ENCODE measurements around the gene CABP4.

CABP4 gene

GRCh38 chr11:67499808-67500483 lies 44.8 kb downstream of the CABP4 start:
- no peak overlapping the region for H3K4me3 ChIP-seq (ENCODE audit: low read length)

GRCh38 chr11:67500484-67500821 lies 45.3 kb downstream of the CABP4 start:
- Histone ChIP-seq H3K9ac (ENCODE audit: low read depth, low read length) (no peak overlapping the region), H3K4me1 (ENCODE audit: control insufficient read depth, insufficient read depth, low read length) (peaks cover 8% of the 10 kb centered on the region), H3K4me3 (ENCODE audit: low read length) (no peak overlapping the region), H3K36me3 (ENCODE audit: insufficient read depth, low read length) (peaks cover 13% of the 10 kb centered on the region), H3K9me3 (replicated peaks; ENCODE audit: low read length) (no peaks in the 10 kb centered on the region), H3K27me3 (ENCODE audit: control insufficient read depth, insufficient read depth, low read length) (no peaks in the 10 kb centered on the region), H3K4me2 (ENCODE audit: low read length) (no peak overlapping the region)

More at GRCh38 chr11:67499808-67500483, 44.8 kb downstream of the CABP4 start:
- H3K9ac ChIP-seq (ENCODE audit: low read depth, low read length): no peak overlapping the region
- peaks cover 13% of the 10 kb centered on the region for H3K36me3 ChIP-seq (ENCODE audit: insufficient read depth, low read length)
- H3K4me2 ChIP-seq (ENCODE audit: low read length): no peak overlapping the region
- H3K4me1 ChIP-seq (ENCODE audit: control insufficient read depth, insufficient read depth, low read length): peaks cover 6% of the 10 kb centered on the region
- H3K9me3 ChIP-seq (replicated peaks; ENCODE audit: low read length): no peaks in the 10 kb centered on the region
- H3K27me3 ChIP-seq (ENCODE audit: control insufficient read depth, insufficient read depth, low read length): no peaks in the 10 kb centered on the region

GRCh38 chr11:67500831-67501715 lies 45.9 kb downstream of the CABP4 start:
- Histone ChIP-seq H3K9me3 (replicated peaks; ENCODE audit: low read length) (no peaks in the 10 kb centered on the region), H3K27me3 (ENCODE audit: control insufficient read depth, insufficient read depth, low read length) (no peaks in the 10 kb centered on the region), H3K4me2 (ENCODE audit: low read length) (no peak overlapping the region), H3K9ac (ENCODE audit: low read depth, low read length) (no peak overlapping the region), H3K36me3 (ENCODE audit: insufficient read depth, low read length) (peaks cover 11% of the 10 kb centered on the region), H3K4me3 (ENCODE audit: low read length) (no peak overlapping the region), H3K4me1 (ENCODE audit: control insufficient read depth, insufficient read depth, low read length) (peaks cover 13% of the 10 kb centered on the region)

- Histone ChIP-seq H3K27me3 (ENCODE audit: control insufficient read depth, insufficient read depth, low read length) (no peaks in the 10 kb centered on the region), H3K9ac (ENCODE audit: low read depth, low read length) (no peak overlapping the region), H3K4me3 (ENCODE audit: low read length) (no peak overlapping the region), H3K4me2 (ENCODE audit: low read length) (no peak overlapping the region), H3K36me3 (ENCODE audit: insufficient read depth, low read length) (peaks cover 11% of the 10 kb centered on the region), H3K9me3 (replicated peaks; ENCODE audit: low read length) (no peaks in the 10 kb centered on the region), H3K4me1 (ENCODE audit: control insufficient read depth, insufficient read depth, low read length) (peaks cover 13% of the 10 kb centered on the region)
Observed at GRCh38 chr11:67501854-67502253, 46.7 kb downstream of the CABP4 start.

GRCh38 chr11:67502328-67502979 lies 47.3 kb downstream of the CABP4 start:
- no peak overlapping the region for H3K9ac ChIP-seq (ENCODE audit: low read depth, low read length)
- peaks cover 11% of the 10 kb centered on the region for H3K36me3 ChIP-seq (ENCODE audit: insufficient read depth, low read length)
- H3K4me1 ChIP-seq (ENCODE audit: control insufficient read depth, insufficient read depth, low read length): peaks cover 19% of the 10 kb centered on the region
- no peaks in the 10 kb centered on the region for H3K27me3 ChIP-seq (ENCODE audit: control insufficient read depth, insufficient read depth, low read length)
- no peaks in the 10 kb centered on the region for H3K9me3 ChIP-seq (replicated peaks; ENCODE audit: low read length)
- H3K4me3 ChIP-seq (ENCODE audit: low read length): no peak overlapping the region
- no peak overlapping the region for H3K4me2 ChIP-seq (ENCODE audit: low read length)

- H3K4me3 ChIP-seq (ENCODE audit: low read length): peak overlapping the region; percentile 87
- H3K9ac ChIP-seq (ENCODE audit: low read depth, low read length): peak overlapping the region; percentile 73
- H3K4me2 ChIP-seq (ENCODE audit: low read length): peak overlapping the region; percentile 99
- no peaks in the 10 kb centered on the region for H3K9me3 ChIP-seq (replicated peaks; ENCODE audit: low read length)
- H3K27me3 ChIP-seq (ENCODE audit: control insufficient read depth, insufficient read depth, low read length): no peaks in the 10 kb centered on the region
- H3K36me3 ChIP-seq (ENCODE audit: insufficient read depth, low read length): peaks cover 11% of the 10 kb centered on the region
- peaks cover 23% of the 10 kb centered on the region for H3K4me1 ChIP-seq (ENCODE audit: control insufficient read depth, insufficient read depth, low read length)
Observed at GRCh38 chr11:67503119-67504004, 48.2 kb downstream of the CABP4 start.

GRCh38 chr11:67504005-67504949 lies 49.1 kb downstream of the CABP4 start:
- peaks cover 11% of the 10 kb centered on the region for H3K36me3 ChIP-seq (ENCODE audit: insufficient read depth, low read length)

GRCh38 chr11:67504950-67505581 lies 49.9 kb downstream of the CABP4 start, which contains the start of gene PITPNM1:
Gene PITPNM1, minus strand, starts transcription at chr11:67505363. Its CDS starts 1,183 bp downstream, at chr11:67504180.
- peaks cover 27% of the 10 kb centered on the region for H3K4me1 ChIP-seq (ENCODE audit: control insufficient read depth, insufficient read depth, low read length)
- peaks cover 11% of the 10 kb centered on the region for H3K36me3 ChIP-seq (ENCODE audit: insufficient read depth, low read length)
- H3K27me3 ChIP-seq (ENCODE audit: control insufficient read depth, insufficient read depth, low read length): no peaks in the 10 kb centered on the region
- H3K9ac ChIP-seq (ENCODE audit: low read depth, low read length): peak within 1 kb of the TSS; percentile 73
- peak within 1 kb of the TSS; percentile 87 for H3K4me3 ChIP-seq (ENCODE audit: low read length)
- peak within 1 kb of the TSS; percentile 99 for H3K4me2 ChIP-seq (ENCODE audit: low read length)
- no peaks in the 10 kb centered on the region for H3K9me3 ChIP-seq (replicated peaks; ENCODE audit: low read length)

More at GRCh38 chr11:67504005-67504949, 49.1 kb downstream of the CABP4 start:
- Histone ChIP-seq H3K27me3 (ENCODE audit: control insufficient read depth, insufficient read depth, low read length) (no peaks in the 10 kb centered on the region), H3K4me2 (ENCODE audit: low read length) (peak overlapping the region; percentile 99), H3K9me3 (replicated peaks; ENCODE audit: low read length) (no peaks in the 10 kb centered on the region), H3K4me3 (ENCODE audit: low read length) (peak overlapping the region; percentile 87), H3K9ac (ENCODE audit: low read depth, low read length) (peak overlapping the region; percentile 73), H3K4me1 (ENCODE audit: control insufficient read depth, insufficient read depth, low read length) (peaks cover 27% of the 10 kb centered on the region)

GRCh38 chr11:67505605-67506396 lies 50.6 kb downstream of the CABP4 start:
- Histone ChIP-seq H3K9me3 (replicated peaks; ENCODE audit: low read length) (no peaks in the 10 kb centered on the region), H3K4me1 (ENCODE audit: control insufficient read depth, insufficient read depth, low read length) (peaks cover 27% of the 10 kb centered on the region), H3K9ac (ENCODE audit: low read depth, low read length) (peak overlapping the region; percentile 73), H3K36me3 (ENCODE audit: insufficient read depth, low read length) (peaks cover 11% of the 10 kb centered on the region), H3K27me3 (ENCODE audit: control insufficient read depth, insufficient read depth, low read length) (no peaks in the 10 kb centered on the region), H3K4me2 (ENCODE audit: low read length) (peak overlapping the region; percentile 99), H3K4me3 (ENCODE audit: low read length) (peak overlapping the region; percentile 87)
